Measurements from ENCODE around the gene RBP2. TPM values are rescaled to one million over a fixed set of nuclear protein-coding genes. Genes with fewer than 3 reads are reported as not detected.

RBP2 gene
- polyA plus RNA-seq, 1 donor from 2014 or later: not detected

DNA sequence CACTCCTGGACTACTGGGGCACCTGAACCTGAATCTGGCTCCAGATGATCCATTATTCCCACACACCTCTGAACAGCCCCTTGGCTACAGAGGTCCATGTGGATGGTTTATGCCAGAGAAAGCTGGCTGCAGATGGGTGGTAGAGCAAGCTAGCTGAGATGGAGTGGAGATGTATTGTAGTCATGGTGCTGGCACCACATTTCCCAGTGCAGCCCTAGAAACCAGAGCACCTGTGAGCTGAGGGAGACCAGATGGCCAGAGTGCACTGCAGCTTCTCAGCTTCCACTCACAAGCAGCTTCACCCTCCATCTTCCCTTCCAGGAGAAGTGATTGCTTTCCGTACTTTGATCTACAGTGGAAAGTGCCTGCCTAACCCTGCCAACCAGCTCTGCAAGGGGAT is 33.3 kb upstream of the RBP2 start:
- TF ChIP-seq RAD21 (conservative IDR thresholded peaks at IDR 0.05): no peak
- no peak for TF ChIP-seq SMC3 (conservative IDR thresholded peaks at IDR 0.05; ENCODE audit: poor library complexity)
- Histone ChIP-seq H3K4me3 (ENCODE audit: low read length) (no peak overlapping the region), H3K9ac (ENCODE audit: low read length) (no peak overlapping the region), H3K27ac (ENCODE audit: low read length) (no peak overlapping the region), H3F3A (ENCODE audit: insufficient read depth, low read length, poor library complexity, severe bottlenecking) (no peaks in the 10 kb centered on the region), H3K27me3 (ENCODE audit: insufficient read depth, low read depth, low read length) (no peaks in the 10 kb centered on the region), H3K79me2 (replicated peaks; ENCODE audit: insufficient read depth, low read length) (no peaks in the 10 kb centered on the region), H4K20me1 (ENCODE audit: insufficient read depth) (no peaks in the 10 kb centered on the region), H3K9me3 (ENCODE audit: low read length) (no peaks in the 10 kb centered on the region), H3K4me2 (ENCODE audit: low read length) (no peak overlapping the region), H3K9me2 (ENCODE audit: insufficient read depth, low read length) (no peaks in the 10 kb centered on the region), H2AFZ (ENCODE audit: low read depth, low read length) (no peak overlapping the region), H3K36me3 (ENCODE audit: insufficient read depth, low read length) (no peaks in the 10 kb centered on the region)

DNA sequence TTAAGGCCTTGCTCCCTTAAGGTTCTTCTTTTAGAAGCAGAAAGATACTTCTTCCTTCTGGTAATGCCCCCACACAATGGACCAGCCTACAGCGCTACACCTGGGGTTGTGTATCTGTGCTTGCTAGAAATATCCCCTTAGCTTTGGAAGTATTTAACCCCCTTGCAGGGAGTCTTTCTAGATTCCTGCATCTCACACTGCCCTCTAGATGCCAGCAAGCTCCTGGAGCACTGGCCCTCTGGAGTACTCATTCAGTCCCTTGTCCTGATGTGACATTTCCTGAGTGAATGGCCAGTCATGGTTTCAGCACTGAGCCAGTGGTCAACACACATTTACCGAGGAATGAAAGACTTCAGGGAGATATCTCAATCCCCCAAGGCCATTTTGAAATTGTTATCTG is 30.4 kb upstream of the RBP2 start:
- Histone ChIP-seq H3K27me3 (ENCODE audit: insufficient read depth, low read depth, low read length) (no peaks in the 10 kb centered on the region), H3K27ac (ENCODE audit: low read length) (no peak overlapping the region), H3K4me2 (ENCODE audit: low read length) (no peak overlapping the region), H3K36me3 (ENCODE audit: insufficient read depth, low read length) (no peaks in the 10 kb centered on the region), H3K9ac (ENCODE audit: low read length) (no peak overlapping the region), H2AFZ (ENCODE audit: low read depth, low read length) (no peak overlapping the region), H4K20me1 (ENCODE audit: insufficient read depth) (no peaks in the 10 kb centered on the region), H3K9me2 (ENCODE audit: insufficient read depth, low read length) (no peaks in the 10 kb centered on the region), H3K4me3 (ENCODE audit: low read length) (no peak overlapping the region), H3K9me3 (ENCODE audit: low read length) (no peaks in the 10 kb centered on the region), H3K79me2 (replicated peaks; ENCODE audit: insufficient read depth, low read length) (no peaks in the 10 kb centered on the region), H3F3A (ENCODE audit: insufficient read depth, low read length, poor library complexity, severe bottlenecking) (no peaks in the 10 kb centered on the region)
- TF ChIP-seq, protein P1, sequence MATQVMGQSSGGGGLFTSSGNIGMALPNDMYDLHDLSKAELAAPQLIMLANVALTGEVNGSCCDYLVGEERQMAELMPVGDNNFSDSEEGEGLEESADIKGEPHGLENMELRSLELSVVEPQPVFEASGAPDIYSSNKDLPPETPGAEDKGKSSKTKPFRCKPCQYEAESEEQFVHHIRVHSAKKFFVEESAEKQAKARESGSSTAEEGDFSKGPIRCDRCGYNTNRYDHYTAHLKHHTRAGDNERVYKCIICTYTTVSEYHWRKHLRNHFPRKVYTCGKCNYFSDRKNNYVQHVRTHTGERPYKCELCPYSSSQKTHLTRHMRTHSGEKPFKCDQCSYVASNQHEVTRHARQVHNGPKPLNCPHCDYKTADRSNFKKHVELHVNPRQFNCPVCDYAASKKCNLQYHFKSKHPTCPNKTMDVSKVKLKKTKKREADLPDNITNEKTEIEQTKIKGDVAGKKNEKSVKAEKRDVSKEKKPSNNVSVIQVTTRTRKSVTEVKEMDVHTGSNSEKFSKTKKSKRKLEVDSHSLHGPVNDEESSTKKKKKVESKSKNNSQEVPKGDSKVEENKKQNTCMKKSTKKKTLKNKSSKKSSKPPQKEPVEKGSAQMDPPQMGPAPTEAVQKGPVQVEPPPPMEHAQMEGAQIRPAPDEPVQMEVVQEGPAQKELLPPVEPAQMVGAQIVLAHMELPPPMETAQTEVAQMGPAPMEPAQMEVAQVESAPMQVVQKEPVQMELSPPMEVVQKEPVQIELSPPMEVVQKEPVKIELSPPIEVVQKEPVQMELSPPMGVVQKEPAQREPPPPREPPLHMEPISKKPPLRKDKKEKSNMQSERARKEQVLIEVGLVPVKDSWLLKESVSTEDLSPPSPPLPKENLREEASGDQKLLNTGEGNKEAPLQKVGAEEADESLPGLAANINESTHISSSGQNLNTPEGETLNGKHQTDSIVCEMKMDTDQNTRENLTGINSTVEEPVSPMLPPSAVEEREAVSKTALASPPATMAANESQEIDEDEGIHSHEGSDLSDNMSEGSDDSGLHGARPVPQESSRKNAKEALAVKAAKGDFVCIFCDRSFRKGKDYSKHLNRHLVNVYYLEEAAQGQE (IDR thresholded peaks at IDR 0.05; ENCODE audit: borderline replicate concordance): no peak
- TF ChIP-seq, protein P2, sequence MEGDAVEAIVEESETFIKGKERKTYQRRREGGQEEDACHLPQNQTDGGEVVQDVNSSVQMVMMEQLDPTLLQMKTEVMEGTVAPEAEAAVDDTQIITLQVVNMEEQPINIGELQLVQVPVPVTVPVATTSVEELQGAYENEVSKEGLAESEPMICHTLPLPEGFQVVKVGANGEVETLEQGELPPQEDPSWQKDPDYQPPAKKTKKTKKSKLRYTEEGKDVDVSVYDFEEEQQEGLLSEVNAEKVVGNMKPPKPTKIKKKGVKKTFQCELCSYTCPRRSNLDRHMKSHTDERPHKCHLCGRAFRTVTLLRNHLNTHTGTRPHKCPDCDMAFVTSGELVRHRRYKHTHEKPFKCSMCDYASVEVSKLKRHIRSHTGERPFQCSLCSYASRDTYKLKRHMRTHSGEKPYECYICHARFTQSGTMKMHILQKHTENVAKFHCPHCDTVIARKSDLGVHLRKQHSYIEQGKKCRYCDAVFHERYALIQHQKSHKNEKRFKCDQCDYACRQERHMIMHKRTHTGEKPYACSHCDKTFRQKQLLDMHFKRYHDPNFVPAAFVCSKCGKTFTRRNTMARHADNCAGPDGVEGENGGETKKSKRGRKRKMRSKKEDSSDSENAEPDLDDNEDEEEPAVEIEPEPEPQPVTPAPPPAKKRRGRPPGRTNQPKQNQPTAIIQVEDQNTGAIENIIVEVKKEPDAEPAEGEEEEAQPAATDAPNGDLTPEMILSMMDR (IDR thresholded peaks at IDR 0.05; ENCODE audit: poor library complexity, severe bottlenecking): no peak

DNA sequence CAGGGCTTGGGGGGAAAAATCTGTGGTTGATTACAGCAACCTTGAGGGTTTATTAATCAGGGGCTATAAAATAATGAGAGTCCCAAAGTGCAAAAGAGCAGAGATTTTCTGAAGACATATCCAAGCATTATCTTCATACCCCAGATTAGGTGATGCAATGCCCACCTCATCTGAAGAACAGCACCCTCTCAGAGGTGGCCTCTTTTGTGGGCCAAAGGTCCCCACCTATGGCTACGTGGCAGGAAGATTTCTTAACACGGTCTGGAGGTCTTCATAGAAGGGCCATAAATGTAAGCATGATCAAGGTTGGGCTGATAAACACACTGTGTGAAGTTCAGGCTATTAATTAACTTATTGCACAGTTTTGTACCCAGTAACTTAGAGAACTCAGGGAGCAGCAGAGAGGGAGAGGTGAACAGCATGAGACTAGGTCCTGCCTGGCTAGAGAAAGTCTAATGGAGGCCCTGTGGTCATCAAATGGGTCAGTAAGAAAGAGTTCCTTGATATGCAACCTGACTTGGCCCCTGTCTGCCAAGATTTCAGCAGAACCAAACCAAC is 29.6 kb upstream of the RBP2 start:
- Histone ChIP-seq H3K4me3 (ENCODE audit: low read length) (no peak overlapping the region), H3F3A (ENCODE audit: insufficient read depth, low read length, poor library complexity, severe bottlenecking) (no peaks in the 10 kb centered on the region), H3K79me2 (replicated peaks; ENCODE audit: insufficient read depth, low read length) (no peaks in the 10 kb centered on the region), H4K20me1 (ENCODE audit: insufficient read depth) (no peaks in the 10 kb centered on the region), H3K9ac (ENCODE audit: low read length) (no peak overlapping the region), H3K27ac (ENCODE audit: low read length) (no peak overlapping the region), H3K9me2 (ENCODE audit: insufficient read depth, low read length) (no peaks in the 10 kb centered on the region), H3K27me3 (ENCODE audit: insufficient read depth, low read depth, low read length) (no peaks in the 10 kb centered on the region), H3K9me3 (ENCODE audit: low read length) (no peaks in the 10 kb centered on the region), H2AFZ (ENCODE audit: low read depth, low read length) (no peak overlapping the region), H3K36me3 (ENCODE audit: insufficient read depth, low read length) (no peaks in the 10 kb centered on the region), H3K4me2 (ENCODE audit: low read length) (no peak overlapping the region)
- TF ChIP-seq, protein P2 (IDR thresholded peaks at IDR 0.05; ENCODE audit: poor library complexity, severe bottlenecking): no peak
